PC-3 (cell line): Measurements from ENCODE around the gene ZNF92. TPM values are rescaled to one million over a fixed set of nuclear protein-coding genes. Genes with fewer than 3 reads are reported as not detected.
"Not testable (repeated sequence)": the region's sequence is repeated elsewhere in the genome, so short reads cannot be mapped to it uniquely, and the experiment has no call there.

Experiments
- ATAC-seq: fragments of 200-7000 bp; cut with Tn5 transposase; 2 replicates; pipeline ENCODE4 v1.9.1; 2020; ENCODE audit warnings: mild to moderate bottlenecking, moderate library complexity
- BruUV-seq: library from RNA; stranded (reverse); fragments of 400-500 nt; replicated peaks from 2 replicates; lab custom pipeline; 2021; lab: Mats Ljungman, UMichigan
- CTCF ChIA-PET: fragments of 300-600 bp; sonication (Branson Sonifier 250); formaldehyde crosslinking; loops from one replicate; lab custom pipeline; 2022; ENCODE audit warnings: antibody characterized with exemption; lab: Charles Lee
- POLR2A ChIA-PET: fragments of 300-600 bp; sonication (Branson Sonifier 250); formaldehyde crosslinking; loops from one replicate; lab custom pipeline; 2022; ENCODE audit warnings: antibody characterized with exemption; ENCODE audit not compliant: unreplicated experiment; lab: Charles Lee
- DNase-seq: peaks from one replicate; pipeline ENCODE4 v3.0.0-alpha.2; 2015
- H2AFZ ChIP-seq: fragments of 300-600 bp; sonication (generic); 2 replicates; pipeline ENCODE4 v1.6.0; 2016; ENCODE audit warnings: antibody characterized with exemption, low read length
- H3F3A ChIP-seq: fragments of 300-600 bp; sonication (generic); one replicate; pipeline ENCODE4 v1.6.0; 2017; ENCODE audit warnings: antibody characterized with exemption, low read length, control low read depth, mild to moderate bottlenecking; ENCODE audit not compliant: unreplicated experiment
- H3K27ac ChIP-seq: fragments of 300-600 bp; sonication (generic); 2 replicates; pipeline ENCODE4 v1.5.1; 2016; ENCODE audit warnings: mild to moderate bottlenecking, low read length
- H3K27me3 ChIP-seq: fragments of 300-600 bp; sonication (generic); 2 replicates; pipeline ENCODE4 v1.6.1; 2016; ENCODE audit warnings: low read length, mixed read lengths
- H3K36me3 ChIP-seq: fragments of 300-600 bp; sonication (generic); 2 replicates; pipeline ENCODE4 v1.6.1; 2016; ENCODE audit warnings: low read depth, mixed run types, low read length, mixed read lengths
- H3K4me1 ChIP-seq: fragments of 300-600 bp; sonication (generic); 2 replicates; pipeline ENCODE4 v1.5.1; 2016; ENCODE audit warnings: low read length; ENCODE audit not compliant: insufficient read depth
- H3K4me2 ChIP-seq: fragments of 300-600 bp; sonication (generic); 2 replicates; pipeline ENCODE4 v1.6.0; 2016; ENCODE audit warnings: low read length
- H3K4me3 ChIP-seq: fragments of 300-600 bp; sonication (generic); 2 replicates; pipeline ENCODE4 v1.5.1; 2016; ENCODE audit warnings: mild to moderate bottlenecking, low read length, mixed read lengths
- H3K79me2 ChIP-seq: fragments of 300-600 bp; sonication (generic); 2 replicates; pipeline ENCODE4 v1.6.1; 2017; ENCODE audit warnings: low read length, mixed read lengths
- H3K9ac ChIP-seq: fragments of 300-600 bp; sonication (generic); 2 replicates; pipeline ENCODE4 v1.6.0; 2016; ENCODE audit warnings: mild to moderate bottlenecking, low read length
- H3K9me2 ChIP-seq: fragments of 300-600 bp; sonication (generic); replicated peaks from 2 replicates; pipeline ENCODE4 v1.6.1; 2016; ENCODE audit warnings: mixed run types, low read length, mixed read lengths
- H3K9me3 ChIP-seq: fragments of 300-600 bp; sonication (generic); 2 replicates; pipeline ENCODE4 v1.6.1; 2016; ENCODE audit warnings: low read length, mixed read lengths
- H4K20me1 ChIP-seq: fragments of 300-600 bp; sonication (generic); 2 replicates; pipeline ENCODE4 v1.6.1; 2016; ENCODE audit warnings: low read length, mixed read lengths
- EZH2 ChIP-seq: fragments of 300-600 bp; sonication (generic); IDR thresholded peaks from one replicate; pipeline ENCODE4 v1.6.1; 2017; ENCODE audit warnings: antibody characterized with exemption, mild to moderate bottlenecking, low read length; ENCODE audit not compliant: unreplicated experiment
- EZH2phosphoT487 ChIP-seq: fragments of 300-600 bp; sonication (generic); IDR thresholded peaks from 2 replicates; pipeline ENCODE4 v1.6.1; 2018; ENCODE audit warnings: mild to moderate bottlenecking, antibody characterized with exemption, low read length, borderline replicate concordance
- intact Hi-C: fragments of 100-400 bp; cut with micrococcal nuclease; formaldehyde crosslinking; loops from 2 replicates; pipeline ENCODE4 v1.9.0; 2023
- total RNA-seq: library from RNA; depleted of rRNA; stranded (reverse); fragments of >200 nt; gene quantifications from 2 replicates; pipeline ENCODE4 v1.2.3, GENCODE V29; 2014
- TF ChIP-seq, protein P1 (sequence below): fragments of 300-600 bp; sonication (generic); conservative IDR thresholded peaks from 2 replicates; pipeline ENCODE4 v1.5.1; 2017; ENCODE audit warnings: antibody characterized with exemption, low read depth, mild to moderate bottlenecking, low read length

Gene ZNF92
- total RNA-seq, 1 experiment from 2014 or later: 7.6 TPM

DNA sequence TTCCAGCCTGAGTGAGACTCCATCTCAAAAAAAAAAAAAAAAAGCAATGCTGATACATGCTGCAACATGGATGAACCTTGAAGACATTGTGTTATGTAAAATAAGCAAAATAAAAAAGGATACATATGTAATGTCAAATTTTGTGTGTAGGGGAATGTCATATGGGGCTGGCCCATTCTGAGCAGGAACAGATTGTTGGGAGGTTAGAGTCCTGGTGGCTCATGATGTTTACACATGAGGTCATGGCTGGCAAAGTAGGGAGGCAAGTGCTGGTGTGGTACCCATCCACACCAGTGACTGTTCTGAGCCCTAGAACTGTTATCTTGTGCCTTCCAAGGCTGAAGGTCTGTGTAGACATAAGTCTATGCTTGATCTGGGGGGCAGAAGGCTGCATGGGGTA, 37.6 kb downstream of the ZNF92 start:
- H4K20me1 ChIP-seq: no peaks in the 10 kb centered on the region
- no peaks in the 10 kb centered on the region for H3F3A ChIP-seq
- ChIA-PET POLR2A (interaction anchor here (0.7 kb wide), 1 partner anchor 52 kb away, joined by 4 read pairs; no protein-coding TSS in a partner anchor), CTCF (no interaction called here)
- H3K9me3 ChIP-seq: peaks cover 8% of the 10 kb centered on the region; the same call in 1 of the 2 replicates
- no peak overlapping the region for H3K9ac ChIP-seq
- no peak for TF ChIP-seq EZH2phosphoT487
- TF ChIP-seq, protein P1, sequence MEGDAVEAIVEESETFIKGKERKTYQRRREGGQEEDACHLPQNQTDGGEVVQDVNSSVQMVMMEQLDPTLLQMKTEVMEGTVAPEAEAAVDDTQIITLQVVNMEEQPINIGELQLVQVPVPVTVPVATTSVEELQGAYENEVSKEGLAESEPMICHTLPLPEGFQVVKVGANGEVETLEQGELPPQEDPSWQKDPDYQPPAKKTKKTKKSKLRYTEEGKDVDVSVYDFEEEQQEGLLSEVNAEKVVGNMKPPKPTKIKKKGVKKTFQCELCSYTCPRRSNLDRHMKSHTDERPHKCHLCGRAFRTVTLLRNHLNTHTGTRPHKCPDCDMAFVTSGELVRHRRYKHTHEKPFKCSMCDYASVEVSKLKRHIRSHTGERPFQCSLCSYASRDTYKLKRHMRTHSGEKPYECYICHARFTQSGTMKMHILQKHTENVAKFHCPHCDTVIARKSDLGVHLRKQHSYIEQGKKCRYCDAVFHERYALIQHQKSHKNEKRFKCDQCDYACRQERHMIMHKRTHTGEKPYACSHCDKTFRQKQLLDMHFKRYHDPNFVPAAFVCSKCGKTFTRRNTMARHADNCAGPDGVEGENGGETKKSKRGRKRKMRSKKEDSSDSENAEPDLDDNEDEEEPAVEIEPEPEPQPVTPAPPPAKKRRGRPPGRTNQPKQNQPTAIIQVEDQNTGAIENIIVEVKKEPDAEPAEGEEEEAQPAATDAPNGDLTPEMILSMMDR: no peak
- TF ChIP-seq EZH2: no peak
- H3K4me1 ChIP-seq: no peaks in the 10 kb centered on the region
- intact Hi-C loops: no loop called here
- no peaks in the 10 kb centered on the region for H3K79me2 ChIP-seq
- no peak overlapping the region for H3K4me3 ChIP-seq
- DNase-seq (no peak), ATAC-seq (no peak)
- H2AFZ ChIP-seq: no peak overlapping the region
- no peak overlapping the region for H3K27ac ChIP-seq
- no TSS peak for BruUV-seq
- no peaks in the 10 kb centered on the region for H3K9me2 ChIP-seq
- H3K27me3 ChIP-seq: no peaks in the 10 kb centered on the region
- no peaks in the 10 kb centered on the region for H3K36me3 ChIP-seq
- no peak overlapping the region for H3K4me2 ChIP-seq

DNA sequence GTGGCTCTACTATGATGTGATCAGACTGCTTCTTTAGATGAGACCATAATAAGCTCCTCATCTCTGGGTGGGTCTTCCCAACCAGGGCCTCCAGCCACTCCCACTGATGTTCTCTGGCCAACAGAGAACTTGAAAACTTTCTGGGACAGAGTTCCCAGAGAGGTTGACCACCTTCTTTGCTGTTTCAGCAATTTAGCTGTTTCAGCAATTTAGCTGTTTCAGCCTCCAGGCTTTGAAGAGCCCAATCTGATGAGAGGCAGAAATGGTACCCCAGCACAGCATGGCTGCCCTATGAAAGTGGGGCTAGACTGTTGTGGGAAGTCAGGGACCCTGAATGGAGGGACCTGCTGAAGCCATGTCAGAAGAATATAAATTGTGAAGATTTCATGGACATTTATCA, 49.0 kb downstream of the ZNF92 start:
- BruUV-seq: no TSS peak
- Histone ChIP-seq H4K20me1 (no peaks in the 10 kb centered on the region), H3K4me1 (no peaks in the 10 kb centered on the region), H3K9ac (no peak overlapping the region), H3K36me3 (no peaks in the 10 kb centered on the region), H3K27ac (no peak overlapping the region), H2AFZ (no peak overlapping the region), H3K79me2 (no peaks in the 10 kb centered on the region), H3F3A (no peaks in the 10 kb centered on the region), H3K9me3 (no peaks in the 10 kb centered on the region), H3K4me3 (no peak overlapping the region), H3K27me3 (no peaks in the 10 kb centered on the region), H3K9me2 (no peaks in the 10 kb centered on the region), H3K4me2 (no peak overlapping the region)
- POLR2A ChIA-PET: no interaction called here
- CTCF ChIA-PET: no interaction called here
- TF ChIP-seq, protein P1: no peak
- TF ChIP-seq EZH2phosphoT487 (no peak), EZH2 (no peak)
- ATAC-seq: no peak
- intact Hi-C loops: no loop called here
- DNase-seq: no peak

DNA sequence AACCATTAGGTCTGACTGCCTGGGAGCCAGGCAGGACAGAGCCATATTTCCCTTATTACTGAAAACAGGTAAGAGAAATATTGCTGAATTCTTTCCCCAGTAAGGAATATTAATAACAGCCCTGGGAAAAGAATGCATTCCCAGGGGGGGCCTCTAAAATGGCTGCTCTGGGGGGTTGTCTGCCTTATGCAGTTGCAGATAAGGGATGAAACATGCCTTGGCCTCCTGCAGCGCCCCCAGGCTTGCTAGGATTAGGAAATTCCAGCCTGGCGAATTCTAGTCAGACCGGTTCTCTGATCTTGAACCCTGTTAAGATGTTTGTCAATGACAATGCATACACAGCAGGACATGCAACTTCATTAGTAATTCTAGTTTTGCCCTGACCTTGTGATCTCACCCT, 49.6 kb downstream of the ZNF92 start:
- H3K4me2 ChIP-seq, H3K27ac ChIP-seq, H3K79me2 ChIP-seq, POLR2A ChIA-PET, ATAC-seq, H3K4me1 ChIP-seq, H3K9ac ChIP-seq, BruUV-seq, H3K27me3 ChIP-seq, CTCF ChIA-PET, H2AFZ ChIP-seq, H3K9me2 ChIP-seq, H3K4me3 ChIP-seq, DNase-seq, H4K20me1 ChIP-seq, H3K36me3 ChIP-seq, intact Hi-C loops, H3K9me3 ChIP-seq, H3F3A ChIP-seq: not testable (repeated sequence)
